ENCODE data around the gene SIPA1L3.

Gene SIPA1L3

GRCh38 chr19:38170334-38170733, 263.3 kb downstream of the SIPA1L3 start:
- in situ Hi-C loops (cut with MboI; ENCODE audit: low sequenced_read_pairs, unreplicated experiment), result no loop called here
- TF ChIP-seq, protein P1, sequence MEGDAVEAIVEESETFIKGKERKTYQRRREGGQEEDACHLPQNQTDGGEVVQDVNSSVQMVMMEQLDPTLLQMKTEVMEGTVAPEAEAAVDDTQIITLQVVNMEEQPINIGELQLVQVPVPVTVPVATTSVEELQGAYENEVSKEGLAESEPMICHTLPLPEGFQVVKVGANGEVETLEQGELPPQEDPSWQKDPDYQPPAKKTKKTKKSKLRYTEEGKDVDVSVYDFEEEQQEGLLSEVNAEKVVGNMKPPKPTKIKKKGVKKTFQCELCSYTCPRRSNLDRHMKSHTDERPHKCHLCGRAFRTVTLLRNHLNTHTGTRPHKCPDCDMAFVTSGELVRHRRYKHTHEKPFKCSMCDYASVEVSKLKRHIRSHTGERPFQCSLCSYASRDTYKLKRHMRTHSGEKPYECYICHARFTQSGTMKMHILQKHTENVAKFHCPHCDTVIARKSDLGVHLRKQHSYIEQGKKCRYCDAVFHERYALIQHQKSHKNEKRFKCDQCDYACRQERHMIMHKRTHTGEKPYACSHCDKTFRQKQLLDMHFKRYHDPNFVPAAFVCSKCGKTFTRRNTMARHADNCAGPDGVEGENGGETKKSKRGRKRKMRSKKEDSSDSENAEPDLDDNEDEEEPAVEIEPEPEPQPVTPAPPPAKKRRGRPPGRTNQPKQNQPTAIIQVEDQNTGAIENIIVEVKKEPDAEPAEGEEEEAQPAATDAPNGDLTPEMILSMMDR (IDR thresholded peaks at IDR 0.05; ENCODE audit: borderline replicate concordance, control extremely low read depth, extremely low read depth, insufficient read depth, missing control alignments), result no peak
- no peak for DNase-seq (ENCODE audit: low spot score)

- DNase-seq (ENCODE audit: low spot score), result no peak
- TF ChIP-seq, protein P1 (IDR thresholded peaks at IDR 0.05; ENCODE audit: borderline replicate concordance, control extremely low read depth, extremely low read depth, insufficient read depth, missing control alignments), result no peak
- in situ Hi-C loops (cut with MboI; ENCODE audit: low sequenced_read_pairs, unreplicated experiment), result no loop called here
Observed at GRCh38 chr19:38172001-38172400, 265.0 kb downstream of the SIPA1L3 start.

GRCh38 chr19:38173291-38174041, 266.5 kb downstream of the SIPA1L3 start:
- in situ Hi-C loops (cut with MboI; ENCODE audit: low sequenced_read_pairs, unreplicated experiment), result no loop called here
- TF ChIP-seq, protein P1 (IDR thresholded peaks at IDR 0.05; ENCODE audit: borderline replicate concordance, control extremely low read depth, extremely low read depth, insufficient read depth, missing control alignments), result no peak
- no peak for DNase-seq (ENCODE audit: low spot score)

DNA sequence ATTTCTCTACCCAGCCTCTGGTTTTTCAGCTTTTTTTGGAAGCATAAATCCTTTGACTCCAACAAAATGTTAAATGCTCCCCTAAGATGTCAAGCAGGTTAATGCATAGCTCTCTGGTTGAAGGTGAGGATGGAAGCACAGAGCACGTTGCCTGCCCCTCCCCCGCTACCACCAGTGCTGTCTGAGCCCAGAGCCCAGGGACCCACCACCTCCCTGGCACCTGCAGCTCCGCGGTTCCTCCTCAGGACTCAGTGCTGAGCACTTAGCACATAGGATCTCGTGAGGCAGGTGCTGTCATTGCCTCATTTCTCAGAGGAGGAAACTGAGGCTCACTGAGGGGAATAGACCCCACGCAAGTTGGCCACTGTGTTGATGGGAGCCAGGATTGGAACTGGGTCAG, 268.4 kb downstream of the SIPA1L3 start:
- TF ChIP-seq, protein P1 (IDR thresholded peaks at IDR 0.05; ENCODE audit: borderline replicate concordance, control extremely low read depth, extremely low read depth, insufficient read depth, missing control alignments), result no peak
- no peak for DNase-seq (ENCODE audit: low spot score)
- in situ Hi-C loops (cut with MboI; ENCODE audit: low sequenced_read_pairs, unreplicated experiment), result no loop called here

DNA sequence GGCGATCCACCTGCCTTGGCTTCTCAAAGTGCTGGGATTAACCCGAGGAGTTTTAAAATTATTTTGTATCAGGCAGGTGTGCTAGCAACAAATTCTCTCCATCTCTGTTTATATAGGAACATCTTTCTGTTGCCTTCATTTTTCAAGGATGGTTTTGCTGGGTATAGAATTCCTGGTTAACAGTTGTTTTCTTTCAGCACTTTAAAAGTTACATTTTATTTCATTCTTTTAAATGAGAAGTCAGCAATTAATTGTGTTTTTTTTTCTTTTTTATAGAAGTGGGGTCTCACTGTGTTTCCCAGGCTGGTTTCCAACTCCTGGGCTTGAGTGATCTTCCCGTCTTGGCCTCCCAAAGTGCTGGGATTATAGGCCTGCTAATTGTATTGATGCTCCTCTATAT, 273.1 kb downstream of the SIPA1L3 start:
- DNase-seq (ENCODE audit: low spot score), result no peak
- in situ Hi-C loops (cut with MboI; ENCODE audit: low sequenced_read_pairs, unreplicated experiment), result no loop called here
- TF ChIP-seq, protein P1 (IDR thresholded peaks at IDR 0.05; ENCODE audit: borderline replicate concordance, control extremely low read depth, extremely low read depth, insufficient read depth, missing control alignments), result no peak

DNA sequence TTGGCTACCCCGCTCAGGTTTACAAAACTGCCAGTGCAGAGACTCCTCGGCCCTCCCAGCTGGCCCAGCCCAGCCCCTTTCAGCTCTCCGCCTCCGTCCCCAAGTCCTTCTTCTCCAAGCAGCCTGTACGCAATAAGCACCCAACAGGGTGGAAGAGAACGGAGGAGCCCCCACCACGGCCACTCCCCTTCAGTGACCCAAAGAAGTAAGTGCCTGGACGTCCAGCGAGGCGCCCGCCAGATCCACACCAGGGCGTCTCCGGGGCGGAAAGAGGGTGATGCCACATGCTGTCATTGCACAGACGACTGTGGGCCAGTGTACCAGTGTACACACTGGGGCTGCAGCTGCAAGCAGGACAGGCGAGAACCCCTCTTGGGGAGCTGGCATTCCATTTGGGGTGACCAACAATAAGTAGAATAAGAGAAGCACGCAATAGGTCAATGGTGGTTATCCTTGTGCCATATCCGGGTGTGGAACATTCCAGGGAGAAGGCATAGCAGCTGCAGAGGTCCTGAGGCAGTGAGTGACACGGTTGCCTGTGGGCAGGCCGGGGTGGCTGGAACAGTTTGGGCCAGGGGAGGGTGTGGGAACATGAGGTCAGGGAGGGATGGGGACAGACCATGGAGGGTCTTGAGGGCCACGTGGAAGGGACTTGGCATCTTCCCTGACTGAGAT, 275.7 kb downstream of the SIPA1L3 start:
- in situ Hi-C loops (cut with MboI; ENCODE audit: low sequenced_read_pairs, unreplicated experiment), result no loop called here
- DNase-seq (ENCODE audit: low spot score), result no peak

More for the DNA sequence above, 275.7 kb downstream of the SIPA1L3 start:
- TF ChIP-seq, protein P1 (IDR thresholded peaks at IDR 0.05; ENCODE audit: borderline replicate concordance, control extremely low read depth, extremely low read depth, insufficient read depth, missing control alignments), result no peak
